Measurements from ENCODE around the gene ZFAND3. TPM values are rescaled to one million over a fixed set of nuclear protein-coding genes. Genes with fewer than 3 reads are reported as not detected.

ZFAND3 gene
- total and polyA plus RNA-seq, 10 donors, result 9.3 to 63.7 (median 49.9) TPM

GRCh38 chr6:38114976-38115625 is 295.6 kb downstream of the ZFAND3 start:
- no peak overlapping the region for H3K27ac ChIP-seq
- intact Hi-C loops (cut with DNase I; ENCODE audit: low total_unique reads), result no loop called here
- H3K27me3 ChIP-seq (replicated peaks in 1 of 7), result no peaks in the 10 kb centered on the region
- no peak overlapping the region for H3K4me3 ChIP-seq
- 92 to 98% (median 96%) methylated on average over 2 of the region's 2 CpGs for WGBS, 5 donors
- DNase-seq, result no peak
- no peak for TF ChIP-seq CTCF (IDR thresholded peaks at IDR 0.05 in 8 of 11, conservative IDR thresholded peaks at IDR 0.05 in 3 of 11)
- no peak for TF ChIP-seq POLR2AphosphoS5 (IDR thresholded peaks at IDR 0.05)
- peaks cover 0 to 45% (median 7%) of the 10 kb centered on the region in 6 donors for H3K36me3 ChIP-seq
- H3K9me3 ChIP-seq, result no peaks in the 10 kb centered on the region
- H3K4me1 ChIP-seq, result peaks cover 0 to 12% (median 4%) of the 10 kb centered on the region in 6 donors

DNA sequence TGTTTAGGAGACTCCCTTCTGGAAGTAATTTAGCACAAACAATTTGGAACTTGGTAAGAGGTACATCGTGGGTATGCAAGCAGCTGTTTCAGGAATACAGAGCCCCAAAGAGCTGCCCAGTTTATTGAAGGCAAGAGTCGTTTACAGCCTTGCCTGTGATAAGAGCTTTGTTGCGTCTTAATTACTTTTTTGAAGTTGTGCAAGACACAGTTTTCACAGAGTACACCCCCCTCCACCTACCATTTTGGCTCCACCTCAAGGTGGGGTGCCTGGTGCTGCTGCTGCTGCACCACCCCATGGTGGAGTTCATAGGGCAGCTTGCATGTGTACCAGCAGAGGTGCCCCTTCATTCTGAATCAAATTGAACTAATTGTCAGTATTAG is 296.1 kb downstream of the ZFAND3 start:
- 93 to 97% (median 94%) methylated on average over 3 of the region's 3 CpGs for WGBS, 5 donors
- no peak for DNase-seq
- Histone ChIP-seq H3K9me3 (no peaks in the 10 kb centered on the region), H3K36me3 (peaks cover 0 to 50% (median 9%) of the 10 kb centered on the region in 6 donors), H3K4me3 (no peak overlapping the region), H3K4me1 (peaks cover 0 to 12% (median 1%) of the 10 kb centered on the region in 6 donors), H3K27ac (no peak overlapping the region), H3K27me3 (replicated peaks in 1 of 7) (no peaks in the 10 kb centered on the region)
- intact Hi-C loops (cut with DNase I; ENCODE audit: low total_unique reads), result no loop called here
- TF ChIP-seq POLR2AphosphoS5 (IDR thresholded peaks at IDR 0.05) (no peak), CTCF (IDR thresholded peaks at IDR 0.05 in 8 of 11, conservative IDR thresholded peaks at IDR 0.05 in 3 of 11) (no peak), POLR2A (IDR thresholded peaks at IDR 0.05) (no peak)

DNA sequence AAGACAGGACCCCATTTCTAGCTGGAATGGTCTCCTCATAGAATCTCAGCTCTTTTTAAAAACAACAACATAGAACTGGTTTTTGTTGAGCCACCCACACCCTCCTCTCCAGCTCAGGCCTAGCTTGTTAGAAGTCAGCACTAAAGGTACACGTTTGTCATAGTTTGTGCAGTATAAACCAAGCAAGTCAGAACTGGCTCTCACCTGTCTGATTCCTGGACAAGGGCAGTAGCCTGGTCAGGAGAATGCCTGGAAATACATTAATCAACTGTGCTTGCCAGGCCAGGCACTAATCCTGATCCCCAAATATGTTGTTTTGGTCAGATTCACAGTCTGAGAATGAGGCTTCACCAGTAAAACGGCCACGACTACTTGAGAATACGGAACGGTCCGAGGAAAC is 296.7 kb downstream of the ZFAND3 start:
- DNase-seq, result no peak
- WGBS, 5 donors, result 94 to 97% (median 96%) methylated on average over 6 of the region's 6 CpGs
- TF ChIP-seq POLR2A (IDR thresholded peaks at IDR 0.05) (no peak), CTCF (IDR thresholded peaks at IDR 0.05 in 8 of 11, conservative IDR thresholded peaks at IDR 0.05 in 3 of 11) (no peak), POLR2AphosphoS5 (IDR thresholded peaks at IDR 0.05) (no peak)
- Histone ChIP-seq H3K27ac (no peak overlapping the region), H3K27me3 (replicated peaks in 1 of 7) (no peaks in the 10 kb centered on the region), H3K9me3 (no peaks in the 10 kb centered on the region), H3K4me3 (no peak overlapping the region), H3K4me1 (peaks cover 0 to 12% (median 0%) of the 10 kb centered on the region in 6 donors), H3K36me3 (peaks cover 0 to 56% (median 9%) of the 10 kb centered on the region in 6 donors)
- intact Hi-C loops (cut with DNase I; ENCODE audit: low total_unique reads), result no loop called here

DNA sequence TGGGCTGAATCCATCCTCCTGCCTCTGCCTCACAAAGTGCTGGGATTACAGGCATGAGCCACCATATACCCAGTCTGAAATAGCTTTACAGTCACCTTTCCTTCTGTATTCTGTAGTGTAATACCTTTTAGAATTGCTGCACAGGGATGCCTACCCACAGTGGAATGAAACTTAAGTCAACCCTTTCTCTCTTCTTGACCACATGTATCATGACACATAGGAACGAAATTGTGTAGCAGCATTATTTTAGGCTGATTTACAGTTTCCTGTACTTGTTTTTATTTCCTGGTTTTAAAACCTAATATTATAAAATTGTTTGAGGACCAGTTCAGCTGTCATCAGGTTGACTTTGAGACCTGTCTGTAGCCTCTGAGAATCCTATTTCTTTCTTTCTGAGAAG is 297.8 kb downstream of the ZFAND3 start:
- DNase-seq, result no peak
- no peak for TF ChIP-seq POLR2A (IDR thresholded peaks at IDR 0.05)
- no peak for TF ChIP-seq CTCF (IDR thresholded peaks at IDR 0.05 in 8 of 11, conservative IDR thresholded peaks at IDR 0.05 in 3 of 11)
- no peak for TF ChIP-seq POLR2AphosphoS5 (IDR thresholded peaks at IDR 0.05)
- H3K4me1 ChIP-seq, result peaks cover 0 to 12% (median 0%) of the 10 kb centered on the region in 6 donors
- H3K27ac ChIP-seq, result no peak overlapping the region
- no peaks in the 10 kb centered on the region for H3K9me3 ChIP-seq
- 29 to 63% (median 46%) methylated on average over 1 of the region's 1 CpG for WGBS, 5 donors
- no peaks in the 10 kb centered on the region for H3K27me3 ChIP-seq (replicated peaks in 1 of 7)
- H3K4me3 ChIP-seq, result no peak overlapping the region
- H3K36me3 ChIP-seq, result peaks cover 0 to 66% (median 13%) of the 10 kb centered on the region in 6 donors
- intact Hi-C loops (cut with DNase I; ENCODE audit: low total_unique reads), result no loop called here

Measured in spleen (tissue), 11 donors.